SK-N-SH treated with all-trans-retinoic acid at 6 μM for 48 hours (cell line): ENCODE data around the gene TAF3.
A peak's percentile ranks its signal among the peaks of the same experiment; 100 is the strongest.

Experiments used
- ATAC-seq: fragments of 200-7000 bp; cut with Tn5 transposase; 3 replicates; pipeline ENCODE4 v1.9.1; 2020; ENCODE audit warnings: mild to moderate bottlenecking, moderate library complexity
- ARNTL ChIP-seq: fragments of 450-650 bp; formaldehyde crosslinking; IDR thresholded peaks from 2 replicates; pipeline ENCODE4 v1.5.0; 2020; ENCODE audit warnings: low read depth, mild to moderate bottlenecking, moderate library complexity, borderline replicate concordance
- CSDC2 ChIP-seq: fragments of 250-450 bp; sonication (Bioruptor Pico); IDR thresholded peaks from 2 replicates; pipeline ENCODE4 v1.5.0; 2020; ENCODE audit warnings: mild to moderate bottlenecking, moderate library complexity
- ESRRG ChIP-seq: fragments of 250-450 bp; sonication (Bioruptor Pico); IDR thresholded peaks from 2 replicates; pipeline ENCODE4 v1.6.1; 2021; ENCODE audit warnings: mild to moderate bottlenecking
- GLIS3 ChIP-seq: fragments of 250-450 bp; sonication (Bioruptor Pico); IDR thresholded peaks from 2 replicates; pipeline ENCODE4 v1.5.0; 2020; ENCODE audit warnings: mild to moderate bottlenecking, moderate library complexity
- ISL1 ChIP-seq: fragments of 250-450 bp; sonication (Bioruptor Pico); IDR thresholded peaks from 2 replicates; pipeline ENCODE4 v2.1.2; 2022; ENCODE audit warnings: mild to moderate bottlenecking, moderate library complexity
- OSR1 ChIP-seq: fragments of 250-450 bp; sonication (Bioruptor Pico); IDR thresholded peaks from 2 replicates; pipeline ENCODE4 v1.8.0; 2022; ENCODE audit warnings: moderate library complexity, mild to moderate bottlenecking, inconsistent platforms
- PPARA ChIP-seq: fragments of 250-450 bp; sonication (Bioruptor Pico); IDR thresholded peaks from 2 replicates; pipeline ENCODE4 v1.5.0; 2020; ENCODE audit warnings: mild to moderate bottlenecking, borderline replicate concordance
- RARB ChIP-seq: fragments of 250-450 bp; sonication (Bioruptor Pico); IDR thresholded peaks from 2 replicates; pipeline ENCODE4 v1.8.0; 2021; ENCODE audit warnings: mild to moderate bottlenecking, moderate library complexity
- SNAI2 ChIP-seq: fragments of 250-450 bp; sonication (Bioruptor Pico); IDR thresholded peaks from 2 replicates; pipeline ENCODE4 v1.5.0; 2020; ENCODE audit warnings: mild to moderate bottlenecking, moderate library complexity
- TCF4 ChIP-seq: fragments of 250-450 bp; sonication (Bioruptor Pico); IDR thresholded peaks from 2 replicates; pipeline ENCODE4 v1.8.0; 2021; ENCODE audit warnings: mild to moderate bottlenecking, moderate library complexity, borderline replicate concordance
- TOX ChIP-seq: fragments of 250-450 bp; sonication (Bioruptor Pico); IDR thresholded peaks from 2 replicates; pipeline ENCODE4 v1.8.0; 2021; ENCODE audit warnings: mild to moderate bottlenecking, moderate library complexity, borderline replicate concordance
- ZC3H10 ChIP-seq: fragments of 250-450 bp; sonication (Bioruptor Pico); IDR thresholded peaks from 2 replicates; pipeline ENCODE4 v1.5.1; 2021; ENCODE audit warnings: mild to moderate bottlenecking, moderate library complexity
- ZFP3 ChIP-seq: fragments of 250-450 bp; sonication (Bioruptor Pico); IDR thresholded peaks from 2 replicates; pipeline ENCODE4 v1.5.0; 2020; ENCODE audit warnings: mild to moderate bottlenecking, moderate library complexity
- ZNF565 ChIP-seq: fragments of 450-650 bp; formaldehyde crosslinking; conservative IDR thresholded peaks from 2 replicates; pipeline ENCODE4 v1.5.0; 2020; ENCODE audit warnings: low read depth, mild to moderate bottlenecking, moderate library complexity
- ZNF70 ChIP-seq: fragments of 450-650 bp; formaldehyde crosslinking; IDR thresholded peaks from 2 replicates; pipeline ENCODE4 v1.5.0; 2020; ENCODE audit warnings: mild to moderate bottlenecking, moderate library complexity
- ZNF8 ChIP-seq: fragments of 450-650 bp; formaldehyde crosslinking; IDR thresholded peaks from 2 replicates; pipeline ENCODE4 v1.5.0; 2020; ENCODE audit warnings: mild to moderate bottlenecking, moderate library complexity
- TF ChIP-seq, protein P1 (sequence below): fragments of 250-450 bp; sonication (Bioruptor Pico); IDR thresholded peaks from 2 replicates; pipeline ENCODE4 v1.8.0; 2021; ENCODE audit warnings: low read depth, mild to moderate bottlenecking, moderate library complexity, borderline replicate concordance
- TF ChIP-seq, protein P2 (sequence below): fragments of 250-450 bp; sonication (Bioruptor Pico); IDR thresholded peaks from 2 replicates; pipeline ENCODE4 v1.8.0; 2020; ENCODE audit warnings: mild to moderate bottlenecking, moderate library complexity, borderline replicate concordance
- TF ChIP-seq, protein P3 (sequence below): fragments of 250-450 bp; sonication (Bioruptor Pico); IDR thresholded peaks from 2 replicates; pipeline ENCODE4 v1.5.0; 2020; ENCODE audit warnings: mild to moderate bottlenecking, moderate library complexity
- TF ChIP-seq, protein P4 (sequence below): fragments of 250-450 bp; sonication (Bioruptor Pico); IDR thresholded peaks from 2 replicates; pipeline ENCODE4 v1.5.1; 2021; ENCODE audit warnings: mild to moderate bottlenecking, moderate library complexity

TAF3 gene

DNA sequence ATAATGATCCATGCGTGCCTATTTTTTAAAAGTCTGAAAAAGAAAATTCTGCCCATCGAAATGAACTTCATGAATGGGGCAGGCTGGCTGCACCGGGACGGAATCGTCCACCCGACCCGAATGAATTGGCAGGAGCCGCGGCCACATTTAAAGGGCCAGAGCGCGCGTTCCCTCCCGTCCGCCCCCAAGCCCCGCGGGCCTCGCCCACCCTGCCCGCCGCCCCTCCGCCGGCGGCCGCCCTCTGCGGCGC is 235.9 kb downstream of the TAF3 start:
- peak; percentile 19 for ATAC-seq

DNA sequence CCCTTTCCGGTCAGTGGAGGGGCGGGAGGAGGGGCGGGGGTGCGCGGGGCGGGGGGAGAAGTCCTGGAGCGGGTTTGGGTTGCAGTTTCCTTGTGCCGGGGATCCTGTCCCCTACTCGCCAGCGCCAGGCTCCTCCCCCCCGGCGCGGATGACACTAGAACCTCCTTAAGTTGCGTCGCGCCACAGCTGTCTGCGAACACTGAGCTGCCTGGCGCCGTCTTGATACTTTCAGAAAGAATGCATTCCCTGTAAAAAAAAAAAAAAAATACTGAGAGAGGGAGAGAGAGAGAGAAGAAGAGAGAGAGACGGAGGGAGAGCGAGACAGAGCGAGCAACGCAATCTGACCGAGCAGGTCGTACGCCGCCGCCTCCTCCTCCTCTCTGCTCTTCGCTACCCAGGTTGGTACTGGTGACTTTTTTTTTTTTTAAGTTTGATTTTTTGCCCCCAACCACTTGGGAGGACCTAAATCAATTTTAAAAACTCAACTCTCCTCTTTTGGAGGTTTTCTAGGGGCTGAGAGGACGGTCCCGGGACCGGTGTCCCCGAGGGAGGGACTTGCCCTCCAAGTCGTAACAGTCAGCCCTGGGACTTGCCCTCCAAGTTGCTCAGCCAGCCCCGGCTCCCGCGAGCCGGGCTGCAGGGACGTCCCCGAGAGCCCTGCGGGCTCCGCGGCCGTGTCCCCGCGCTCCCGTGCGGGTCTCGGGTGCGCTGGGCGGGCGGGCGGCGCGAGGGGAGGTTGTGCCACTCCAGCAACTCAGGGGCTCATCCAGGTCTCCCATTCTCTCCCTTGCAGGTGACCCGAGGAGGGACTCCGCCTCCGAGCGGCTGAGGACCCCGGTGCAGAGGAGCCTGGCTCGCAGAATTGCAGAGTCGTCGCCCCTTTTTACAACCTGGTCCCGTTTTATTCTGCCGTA is 236.4 kb downstream of the TAF3 start, which contains the start of gene GATA3:
GATA3 (plus strand) TSS at position 195 of the 914 bp plus-strand sequence. CDS start 968 bp downstream, outside the sequence.
- no peak for TF ChIP-seq SNAI2 (CRISPR knock-in tag)
- TF ChIP-seq ZNF70 = no peak
- TF ChIP-seq GLIS3 (CRISPR knock-in tag) = 0 out of 2 replicates have a peak, but pooled peaks have one; percentile 6
- TF ChIP-seq ESRRG (CRISPR knock-in tag) = no peak
- no peak for TF ChIP-seq ZNF565 (CRISPR knock-in tag)
- TF ChIP-seq, protein P1, sequence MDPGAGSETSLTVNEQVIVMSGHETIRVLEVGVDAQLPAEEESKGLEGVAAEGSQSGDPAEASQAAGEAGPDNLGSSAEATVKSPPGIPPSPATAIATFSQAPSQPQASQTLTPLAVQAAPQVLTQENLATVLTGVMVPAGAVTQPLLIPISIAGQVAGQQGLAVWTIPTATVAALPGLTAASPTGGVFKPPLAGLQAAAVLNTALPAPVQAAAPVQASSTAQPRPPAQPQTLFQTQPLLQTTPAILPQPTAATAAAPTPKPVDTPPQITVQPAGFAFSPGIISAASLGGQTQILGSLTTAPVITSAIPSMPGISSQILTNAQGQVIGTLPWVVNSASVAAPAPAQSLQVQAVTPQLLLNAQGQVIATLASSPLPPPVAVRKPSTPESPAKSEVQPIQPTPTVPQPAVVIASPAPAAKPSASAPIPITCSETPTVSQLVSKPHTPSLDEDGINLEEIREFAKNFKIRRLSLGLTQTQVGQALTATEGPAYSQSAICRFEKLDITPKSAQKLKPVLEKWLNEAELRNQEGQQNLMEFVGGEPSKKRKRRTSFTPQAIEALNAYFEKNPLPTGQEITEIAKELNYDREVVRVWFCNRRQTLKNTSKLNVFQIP (CRISPR knock-in tag) = no peak
- TF ChIP-seq ZFP3 (CRISPR knock-in tag) = 0 out of 2 replicates have a peak, but pooled peaks have one; percentile 13
- TF ChIP-seq, all 23 proteins: peak for 2
- ATAC-seq = peak; percentile 49

More for the DNA sequence above, 235.9 kb downstream of the TAF3 start:
- TF ChIP-seq ISL1 (CRISPR knock-in tag) = no peak
- TF ChIP-seq, protein P2, sequence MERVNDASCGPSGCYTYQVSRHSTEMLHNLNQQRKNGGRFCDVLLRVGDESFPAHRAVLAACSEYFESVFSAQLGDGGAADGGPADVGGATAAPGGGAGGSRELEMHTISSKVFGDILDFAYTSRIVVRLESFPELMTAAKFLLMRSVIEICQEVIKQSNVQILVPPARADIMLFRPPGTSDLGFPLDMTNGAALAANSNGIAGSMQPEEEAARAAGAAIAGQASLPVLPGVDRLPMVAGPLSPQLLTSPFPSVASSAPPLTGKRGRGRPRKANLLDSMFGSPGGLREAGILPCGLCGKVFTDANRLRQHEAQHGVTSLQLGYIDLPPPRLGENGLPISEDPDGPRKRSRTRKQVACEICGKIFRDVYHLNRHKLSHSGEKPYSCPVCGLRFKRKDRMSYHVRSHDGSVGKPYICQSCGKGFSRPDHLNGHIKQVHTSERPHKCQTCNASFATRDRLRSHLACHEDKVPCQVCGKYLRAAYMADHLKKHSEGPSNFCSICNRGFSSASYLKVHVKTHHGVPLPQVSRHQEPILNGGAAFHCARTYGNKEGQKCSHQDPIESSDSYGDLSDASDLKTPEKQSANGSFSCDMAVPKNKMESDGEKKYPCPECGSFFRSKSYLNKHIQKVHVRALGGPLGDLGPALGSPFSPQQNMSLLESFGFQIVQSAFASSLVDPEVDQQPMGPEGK (CRISPR knock-in tag) = no peak
- TF ChIP-seq ARNTL (CRISPR knock-in tag) = no peak
- no peak for TF ChIP-seq ZNF565 (CRISPR knock-in tag)
- TF ChIP-seq ZC3H10 (CRISPR knock-in tag) = no peak
- no peak for TF ChIP-seq OSR1 (CRISPR knock-in tag)
- TF ChIP-seq, protein P3, sequence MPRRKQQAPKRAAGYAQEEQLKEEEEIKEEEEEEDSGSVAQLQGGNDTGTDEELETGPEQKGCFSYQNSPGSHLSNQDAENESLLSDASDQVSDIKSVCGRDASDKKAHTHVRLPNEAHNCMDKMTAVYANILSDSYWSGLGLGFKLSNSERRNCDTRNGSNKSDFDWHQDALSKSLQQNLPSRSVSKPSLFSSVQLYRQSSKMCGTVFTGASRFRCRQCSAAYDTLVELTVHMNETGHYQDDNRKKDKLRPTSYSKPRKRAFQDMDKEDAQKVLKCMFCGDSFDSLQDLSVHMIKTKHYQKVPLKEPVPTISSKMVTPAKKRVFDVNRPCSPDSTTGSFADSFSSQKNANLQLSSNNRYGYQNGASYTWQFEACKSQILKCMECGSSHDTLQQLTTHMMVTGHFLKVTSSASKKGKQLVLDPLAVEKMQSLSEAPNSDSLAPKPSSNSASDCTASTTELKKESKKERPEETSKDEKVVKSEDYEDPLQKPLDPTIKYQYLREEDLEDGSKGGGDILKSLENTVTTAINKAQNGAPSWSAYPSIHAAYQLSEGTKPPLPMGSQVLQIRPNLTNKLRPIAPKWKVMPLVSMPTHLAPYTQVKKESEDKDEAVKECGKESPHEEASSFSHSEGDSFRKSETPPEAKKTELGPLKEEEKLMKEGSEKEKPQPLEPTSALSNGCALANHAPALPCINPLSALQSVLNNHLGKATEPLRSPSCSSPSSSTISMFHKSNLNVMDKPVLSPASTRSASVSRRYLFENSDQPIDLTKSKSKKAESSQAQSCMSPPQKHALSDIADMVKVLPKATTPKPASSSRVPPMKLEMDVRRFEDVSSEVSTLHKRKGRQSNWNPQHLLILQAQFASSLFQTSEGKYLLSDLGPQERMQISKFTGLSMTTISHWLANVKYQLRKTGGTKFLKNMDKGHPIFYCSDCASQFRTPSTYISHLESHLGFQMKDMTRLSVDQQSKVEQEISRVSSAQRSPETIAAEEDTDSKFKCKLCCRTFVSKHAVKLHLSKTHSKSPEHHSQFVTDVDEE (CRISPR knock-in tag) = no peak
- TF ChIP-seq, protein P4, sequence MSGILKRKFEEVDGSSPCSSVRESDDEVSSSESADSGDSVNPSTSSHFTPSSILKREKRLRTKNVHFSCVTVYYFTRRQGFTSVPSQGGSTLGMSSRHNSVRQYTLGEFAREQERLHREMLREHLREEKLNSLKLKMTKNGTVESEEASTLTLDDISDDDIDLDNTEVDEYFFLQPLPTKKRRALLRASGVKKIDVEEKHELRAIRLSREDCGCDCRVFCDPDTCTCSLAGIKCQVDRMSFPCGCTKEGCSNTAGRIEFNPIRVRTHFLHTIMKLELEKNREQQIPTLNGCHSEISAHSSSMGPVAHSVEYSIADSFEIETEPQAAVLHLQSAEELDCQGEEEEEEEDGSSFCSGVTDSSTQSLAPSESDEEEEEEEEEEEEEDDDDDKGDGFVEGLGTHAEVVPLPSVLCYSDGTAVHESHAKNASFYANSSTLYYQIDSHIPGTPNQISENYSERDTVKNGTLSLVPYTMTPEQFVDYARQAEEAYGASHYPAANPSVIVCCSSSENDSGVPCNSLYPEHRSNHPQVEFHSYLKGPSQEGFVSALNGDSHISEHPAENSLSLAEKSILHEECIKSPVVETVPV = no peak
- no peak for TF ChIP-seq GLIS3 (CRISPR knock-in tag)
- TF ChIP-seq, protein P1 (CRISPR knock-in tag) = no peak
- TF ChIP-seq RARB (CRISPR knock-in tag) = no peak
- TF ChIP-seq TCF4 (CRISPR knock-in tag) = no peak
- TF ChIP-seq PPARA (CRISPR knock-in tag) = no peak
- TF ChIP-seq ESRRG (CRISPR knock-in tag) = no peak
- TF ChIP-seq ZNF70 = no peak
- no peak for TF ChIP-seq SNAI2 (CRISPR knock-in tag)
- TF ChIP-seq ZNF8 = no peak
- TF ChIP-seq CSDC2 = no peak
- no peak for TF ChIP-seq TOX (CRISPR knock-in tag)
